ENCODE measurements around the gene CNP.

Gene CNP

DNA sequence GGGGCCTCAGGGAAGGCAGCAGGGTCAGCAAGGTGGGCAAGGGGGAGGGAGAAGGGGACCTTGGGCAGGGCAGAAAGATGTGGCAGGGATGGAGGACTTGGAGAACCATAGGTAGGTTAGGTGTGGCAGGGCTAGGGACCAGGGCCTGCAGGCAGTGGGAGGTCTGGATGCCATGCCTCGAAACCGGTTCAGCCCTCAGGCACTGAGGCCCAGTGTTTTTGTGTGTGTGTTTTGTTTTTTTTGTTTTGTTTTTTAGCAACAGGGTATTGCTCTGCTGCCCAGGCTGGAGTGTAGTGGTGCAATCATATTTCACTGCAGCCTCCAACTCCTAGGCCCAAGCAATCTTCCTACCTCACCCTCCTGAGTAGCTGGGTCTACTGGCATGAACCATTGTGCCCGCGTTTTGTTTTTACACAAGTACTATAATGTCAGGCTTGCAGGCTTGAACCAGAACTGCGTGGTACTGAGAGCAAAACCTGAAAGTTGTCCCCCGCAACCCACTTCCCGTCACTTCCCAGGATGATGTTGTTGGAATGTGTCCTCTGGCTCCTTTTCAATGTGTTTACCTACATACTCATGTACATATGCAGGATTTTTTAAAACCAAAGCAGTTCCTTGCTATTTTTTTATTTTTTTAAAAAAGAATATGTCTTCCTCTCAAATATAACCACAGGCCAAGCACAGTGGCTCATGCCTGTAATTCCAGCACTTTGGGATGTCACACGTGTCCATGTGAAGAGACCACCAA is 23.8 kb upstream of the CNP start:
- DNase-seq: no peak

DNA sequence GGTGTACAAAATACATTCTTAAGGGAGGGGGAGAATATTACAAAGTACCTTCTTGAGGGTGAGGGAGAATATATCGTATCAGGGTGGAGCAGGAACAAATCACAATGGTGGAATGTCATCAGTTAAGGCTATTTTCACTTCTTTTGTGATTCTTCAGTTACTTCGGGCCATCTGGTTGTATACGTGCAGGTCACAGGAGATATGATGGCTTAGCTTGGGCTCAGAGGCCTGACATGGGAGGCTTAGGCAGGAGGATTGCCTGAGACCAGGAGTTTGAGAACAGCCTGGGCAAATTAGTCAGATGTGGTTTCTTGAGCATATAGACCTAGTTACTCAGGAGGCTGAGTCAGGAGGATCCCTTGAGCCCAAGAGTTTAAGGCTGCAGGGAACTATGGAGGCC is 23.1 kb upstream of the CNP start:
- no peak for DNase-seq

DNA sequence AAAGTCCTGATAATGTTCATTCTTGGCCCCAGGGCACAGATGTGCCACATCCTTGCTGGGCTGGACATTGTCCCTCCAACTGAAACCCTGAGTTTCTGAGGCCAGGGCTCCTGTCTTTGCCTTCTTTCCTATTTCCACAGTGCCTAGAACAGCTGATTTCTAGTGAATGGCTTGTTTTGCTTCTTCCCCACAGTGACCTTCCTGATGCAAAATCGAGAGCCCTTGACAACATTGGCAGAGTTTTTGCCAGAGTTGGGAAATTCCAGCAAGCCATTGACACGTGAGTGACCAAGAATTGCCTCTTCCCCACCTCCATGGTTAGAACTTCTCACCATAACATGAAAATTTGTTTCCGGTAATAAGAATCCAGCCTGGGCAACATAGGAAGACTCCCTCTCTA is 21.7 kb upstream of the CNP start:
- DNase-seq: no peak

DNA sequence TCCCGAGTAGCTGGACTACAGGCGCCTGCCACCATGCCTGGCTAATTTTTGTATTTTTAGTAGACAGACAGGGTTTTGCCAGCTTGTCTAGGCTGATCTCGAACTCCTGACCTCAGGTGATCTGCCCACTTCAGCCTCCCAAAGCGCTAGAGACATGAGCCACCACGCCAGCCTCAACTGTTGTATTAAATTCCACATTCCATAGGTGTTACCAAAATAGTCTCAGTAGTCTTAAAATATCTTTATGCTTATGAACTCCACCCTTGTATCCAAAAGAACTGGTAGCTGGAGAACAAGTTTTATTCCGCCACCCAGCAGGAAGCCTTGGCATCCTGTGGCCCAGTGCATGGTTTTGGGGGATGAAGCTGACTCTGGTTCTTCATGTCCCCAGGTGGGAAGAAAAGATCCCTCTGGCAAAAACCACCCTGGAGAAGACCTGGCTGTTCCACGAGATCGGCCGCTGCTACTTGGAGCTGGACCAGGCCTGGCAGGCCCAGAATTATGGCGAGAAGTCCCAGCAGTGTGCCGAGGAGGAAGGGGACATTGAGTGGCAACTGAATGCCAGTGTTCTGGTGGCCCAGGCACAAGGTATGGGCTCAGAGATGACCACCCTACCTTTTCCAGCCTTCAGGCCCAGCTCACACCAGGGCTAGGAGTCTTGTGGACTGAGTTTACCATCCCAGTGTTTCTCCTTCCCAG is 17.7 kb upstream of the CNP start:
- no peak for DNase-seq

DNA sequence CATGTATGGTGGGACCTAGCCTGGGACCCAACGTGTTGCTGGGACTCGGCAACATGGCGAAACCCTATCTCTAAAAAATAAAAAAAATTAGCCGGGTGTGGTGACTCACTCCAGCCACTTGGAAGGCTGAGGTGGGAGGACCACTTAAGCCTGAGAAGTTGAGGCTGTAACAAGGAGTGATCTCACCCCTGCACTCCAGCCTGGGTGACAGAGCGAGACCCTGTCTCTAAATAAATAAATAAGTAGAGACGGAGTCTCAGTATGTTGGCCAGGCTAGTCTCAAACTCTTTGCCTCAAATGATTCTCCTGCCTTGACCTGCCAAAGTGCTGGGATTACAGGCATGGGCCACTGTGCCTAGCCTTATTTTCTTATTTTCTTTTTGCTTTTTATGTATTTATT is 10.1 kb upstream of the CNP start:
- DNase-seq: no peak

DNA sequence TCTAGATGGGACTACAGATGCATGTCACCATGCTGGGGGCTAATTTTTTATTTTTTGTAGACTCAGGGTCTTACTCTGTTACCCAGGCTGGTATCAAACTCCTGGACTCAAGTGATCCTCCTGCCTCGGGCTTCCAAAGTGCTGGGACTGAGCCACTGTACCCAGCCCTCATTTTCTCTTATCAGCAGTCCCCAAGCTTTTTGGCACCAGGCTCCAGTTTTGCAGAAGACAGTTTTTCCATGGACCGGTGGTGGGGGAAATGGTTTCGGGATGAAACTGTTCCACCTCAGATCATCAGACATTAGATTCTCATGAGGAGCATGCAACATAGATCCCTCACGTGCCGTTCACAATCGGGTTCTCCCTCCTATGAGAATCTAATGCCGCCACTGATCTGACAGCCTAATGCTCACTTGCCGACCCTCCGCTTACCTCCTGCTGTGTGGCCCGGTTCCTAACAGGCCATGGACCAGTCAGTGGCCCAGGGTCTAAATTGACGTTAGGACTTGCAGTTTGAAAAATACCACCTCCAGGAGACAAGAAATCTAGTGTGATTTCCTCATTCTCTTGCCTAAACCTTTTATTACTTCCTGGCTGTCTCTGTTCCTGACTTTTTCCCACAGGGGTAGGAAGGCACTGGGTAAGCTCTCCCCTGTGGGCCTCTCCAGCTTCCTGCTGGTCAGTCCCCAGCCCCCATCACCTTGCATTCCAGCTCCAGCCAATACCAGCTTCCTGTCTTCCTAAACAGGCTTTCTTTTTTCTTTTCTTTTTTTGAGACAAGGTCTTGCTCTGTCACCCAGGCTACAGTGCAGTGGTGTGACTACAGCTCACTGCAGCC is 9.3 kb upstream of the CNP start:
- no peak for DNase-seq

DNA sequence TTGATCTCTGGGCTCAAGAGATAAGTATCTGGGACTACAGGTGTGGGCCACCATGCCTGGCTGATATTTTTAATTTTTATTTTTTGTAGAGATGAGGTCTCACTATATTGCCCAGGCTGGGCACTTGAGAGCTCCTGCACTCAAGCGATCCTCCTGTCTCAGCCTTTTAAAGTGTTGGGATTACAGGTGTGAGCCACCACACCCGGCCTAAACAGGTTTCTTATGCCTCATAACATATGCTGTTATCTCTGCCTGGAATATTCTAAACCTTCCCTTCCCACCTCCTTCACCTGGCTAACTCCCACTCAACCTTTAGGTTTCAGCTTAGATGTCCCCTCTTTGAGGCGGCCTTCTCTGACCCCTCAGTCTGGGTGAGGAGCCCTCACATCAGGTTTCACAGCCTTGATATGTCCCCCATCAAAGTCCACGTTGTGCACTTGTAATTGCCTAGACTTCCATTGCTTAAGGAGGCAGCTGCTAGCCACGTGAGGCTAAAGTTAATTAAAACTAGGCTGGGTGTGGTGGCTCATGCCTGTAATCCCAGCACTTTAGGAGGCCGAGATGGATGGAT is 8.6 kb upstream of the CNP start:
- DNase-seq: no peak

DNA sequence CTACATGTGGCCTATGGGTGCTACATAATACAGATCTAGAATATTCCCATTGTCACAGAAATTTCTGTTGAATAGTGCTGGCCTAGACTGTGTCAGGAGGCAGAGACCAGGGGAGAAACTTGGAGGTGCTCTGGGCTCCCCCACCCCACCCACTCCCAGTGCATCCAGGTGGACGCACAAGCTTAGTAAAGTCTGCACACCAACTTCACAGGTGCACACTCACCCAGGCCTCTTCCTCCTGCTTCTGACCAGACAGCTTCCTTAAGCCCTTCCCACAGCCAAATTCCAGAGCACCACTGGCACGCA is 7.6 kb upstream of the CNP start:
- DNase-seq: no peak

DNA sequence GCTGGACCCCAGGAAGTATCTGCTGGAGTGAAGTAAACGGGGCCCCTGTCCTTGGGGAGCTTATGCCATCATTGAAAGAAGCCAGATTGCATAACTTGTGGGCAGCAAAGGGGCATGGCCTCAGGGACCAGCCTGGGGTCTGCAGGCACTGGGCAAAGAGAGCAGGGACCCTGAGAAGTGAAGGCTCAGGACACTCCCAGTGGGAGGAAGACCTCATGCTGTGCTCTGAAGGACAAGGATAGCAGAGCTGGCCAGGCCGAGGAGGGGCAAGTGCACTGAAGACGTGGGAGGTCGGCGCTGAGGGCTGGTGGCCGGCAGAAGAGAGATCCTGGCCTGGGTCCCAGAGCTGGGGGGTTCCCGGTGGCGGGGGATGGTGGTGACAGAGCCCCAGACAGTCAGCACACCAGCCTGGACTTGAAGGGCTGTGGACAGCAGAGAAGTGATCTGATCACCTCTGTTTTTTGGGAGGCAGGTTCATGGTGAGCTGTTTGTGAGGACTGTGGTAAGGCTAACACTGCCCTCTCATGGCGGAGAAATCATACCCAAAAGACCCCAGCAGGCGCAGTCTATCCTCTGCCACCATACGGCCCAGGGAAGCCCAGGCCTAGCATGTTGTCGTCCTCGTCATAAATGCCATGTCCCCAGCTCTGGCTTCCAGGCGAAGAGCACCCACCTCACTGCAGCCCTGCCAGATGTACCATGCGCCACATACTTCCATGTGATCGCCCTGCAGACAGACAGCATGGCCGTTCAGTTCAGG is 7.1 kb upstream of the CNP start:
- no peak for DNase-seq

DNA sequence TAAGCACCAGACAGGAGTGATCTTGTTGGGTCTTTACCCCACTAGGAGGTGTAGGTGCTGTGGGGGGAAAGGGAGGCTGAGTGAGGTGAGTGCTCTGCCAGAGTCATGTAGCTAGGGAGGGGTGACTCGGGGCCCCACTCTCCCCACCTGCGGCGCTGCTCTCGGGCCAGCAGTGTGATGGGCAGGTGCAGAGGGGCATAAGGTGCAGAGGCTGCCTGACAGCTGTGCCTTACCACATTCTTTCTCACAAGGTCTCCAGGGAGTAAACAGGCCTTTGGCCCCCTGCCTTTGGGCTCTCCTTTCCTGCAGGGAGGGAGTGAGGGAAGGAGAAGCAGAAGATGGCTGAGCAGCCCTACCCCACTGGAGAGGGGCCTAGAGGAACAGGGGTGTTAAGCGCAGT is 4.5 kb upstream of the CNP start:
- DNase-seq: no peak

DNA sequence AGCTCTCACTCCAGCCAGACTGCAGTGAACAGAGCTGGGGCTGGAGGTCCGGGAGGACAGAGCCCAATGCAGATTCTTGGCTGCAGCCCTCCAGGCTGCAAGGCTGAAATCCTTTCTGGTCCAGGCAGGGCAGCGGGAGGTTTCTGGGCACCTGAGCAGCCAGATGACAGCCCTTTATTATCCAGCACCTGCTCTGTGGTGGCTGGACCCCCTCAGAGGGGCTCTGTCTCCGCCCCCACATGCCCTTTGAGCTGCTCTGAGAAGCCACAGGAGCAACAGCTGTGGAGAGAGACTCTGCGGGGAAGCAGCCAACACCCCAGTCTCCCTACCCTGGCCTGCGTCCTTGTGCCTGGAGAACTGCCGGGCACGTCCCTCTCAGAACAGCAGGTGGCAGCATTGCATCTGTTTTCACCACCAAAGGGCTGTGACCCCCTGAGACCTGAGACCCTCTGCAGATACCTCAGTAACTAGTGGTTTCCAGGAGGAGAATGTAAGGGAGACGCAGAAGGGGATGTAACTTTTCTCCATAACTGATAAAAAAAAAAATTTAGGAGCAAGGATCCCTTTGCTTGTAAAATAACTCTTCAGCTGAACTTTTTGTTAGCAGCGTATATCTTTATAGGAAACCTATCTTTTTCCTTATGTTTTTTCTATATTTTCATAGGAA is 3.7 kb upstream of the CNP start:
- DNase-seq: no peak

DNA sequence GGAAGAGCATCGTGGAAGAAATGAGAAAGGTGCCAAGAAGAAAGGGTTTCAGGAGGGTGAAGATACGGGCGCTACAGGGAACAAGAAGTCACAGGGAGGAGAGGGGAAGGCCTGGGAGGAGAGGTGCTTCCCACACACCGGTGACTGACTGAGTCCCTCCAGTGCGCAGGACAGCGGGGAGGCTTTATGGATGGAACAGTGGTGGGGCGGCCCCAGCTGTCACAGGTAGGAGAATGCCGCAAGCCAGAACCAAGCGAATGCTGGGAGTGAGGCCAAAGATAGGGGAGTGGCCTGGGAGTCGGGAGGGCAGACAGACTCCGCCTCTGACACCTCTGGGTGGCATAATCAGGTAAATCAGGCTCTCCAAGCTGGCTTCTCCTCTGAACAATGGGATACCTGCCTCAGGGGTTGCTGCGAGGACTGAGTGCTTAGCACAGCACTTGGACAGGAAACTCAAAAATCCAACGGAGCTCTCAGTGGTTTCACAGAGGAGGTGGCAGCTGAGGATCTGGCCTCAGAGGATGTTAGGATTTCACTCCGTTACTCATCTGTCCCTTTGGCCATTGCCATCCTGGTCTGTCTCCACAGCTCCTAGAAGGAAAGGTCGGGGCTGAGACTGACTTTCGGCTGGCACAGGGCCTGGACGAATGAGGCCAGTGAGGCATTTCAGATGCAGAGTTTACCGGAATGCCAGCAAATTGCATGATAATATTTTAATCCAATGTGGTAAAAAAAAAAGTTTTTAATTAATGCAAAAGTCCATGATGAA is 717 bp upstream of the CNP start:
- DNase-seq: no peak

DNA sequence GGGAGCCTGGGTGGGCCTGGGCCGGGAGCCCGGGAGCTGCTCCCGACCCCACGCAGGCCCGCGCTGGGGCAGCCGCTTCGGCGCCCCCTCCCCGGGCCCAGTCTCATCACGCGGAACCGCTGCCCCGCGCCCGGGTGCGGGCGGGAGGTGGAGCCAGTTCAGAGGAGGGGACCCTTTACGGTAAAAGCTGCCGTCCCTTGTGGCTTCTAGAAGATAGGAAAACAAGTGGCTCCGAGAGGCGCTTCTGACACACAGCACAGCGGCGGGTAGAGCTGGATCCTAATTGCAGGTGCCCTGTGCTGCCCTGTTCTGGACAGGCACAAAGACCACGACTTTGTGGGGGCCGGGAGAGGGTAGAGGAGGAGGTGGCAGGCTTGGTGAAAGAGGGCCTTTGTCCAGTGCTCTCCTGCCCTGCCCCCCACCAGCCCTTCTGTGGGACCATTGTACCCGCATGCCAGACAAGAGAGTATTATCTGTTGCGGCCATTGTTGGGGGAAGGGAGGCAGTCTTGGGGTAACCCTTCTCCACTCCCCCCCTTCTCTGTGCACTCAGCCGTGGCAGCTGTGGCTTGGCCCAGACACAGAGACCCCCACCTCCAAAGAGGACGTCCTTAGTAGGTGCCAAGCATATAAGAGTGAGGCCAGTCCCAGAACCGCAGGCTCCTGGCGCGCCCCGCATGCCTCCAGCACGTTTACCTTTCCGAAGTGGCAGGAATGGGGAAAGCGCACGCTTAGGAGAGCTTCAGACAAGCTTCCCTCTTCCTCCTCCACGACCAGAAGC is 736 bp downstream of the CNP start:
- no peak for DNase-seq

DNA sequence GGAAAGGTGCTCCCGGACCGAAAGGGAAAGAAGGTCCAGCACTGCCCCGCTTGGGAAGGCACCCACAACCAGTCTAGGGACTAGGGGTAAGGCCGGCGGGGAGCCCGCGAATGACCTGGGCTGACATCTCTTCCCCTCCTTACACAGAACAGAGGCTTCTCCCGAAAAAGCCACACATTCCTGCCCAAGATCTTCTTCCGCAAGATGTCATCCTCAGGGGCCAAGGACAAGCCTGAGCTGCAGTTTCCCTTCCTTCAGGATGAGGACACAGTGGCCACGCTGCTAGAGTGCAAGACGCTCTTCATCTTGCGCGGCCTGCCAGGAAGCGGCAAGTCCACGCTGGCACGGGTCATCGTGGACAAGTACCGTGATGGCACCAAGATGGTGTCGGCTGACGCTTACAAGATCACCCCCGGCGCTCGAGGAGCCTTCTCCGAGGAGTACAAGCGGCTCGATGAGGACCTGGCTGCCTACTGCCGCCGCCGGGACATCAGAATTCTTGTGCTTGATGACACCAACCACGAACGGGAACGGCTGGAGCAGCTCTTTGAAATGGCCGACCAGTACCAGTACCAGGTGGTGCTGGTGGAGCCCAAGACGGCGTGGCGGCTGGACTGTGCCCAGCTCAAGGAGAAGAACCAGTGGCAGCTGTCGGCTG is 1.5 kb downstream of the CNP start:
- no peak for DNase-seq

DNA sequence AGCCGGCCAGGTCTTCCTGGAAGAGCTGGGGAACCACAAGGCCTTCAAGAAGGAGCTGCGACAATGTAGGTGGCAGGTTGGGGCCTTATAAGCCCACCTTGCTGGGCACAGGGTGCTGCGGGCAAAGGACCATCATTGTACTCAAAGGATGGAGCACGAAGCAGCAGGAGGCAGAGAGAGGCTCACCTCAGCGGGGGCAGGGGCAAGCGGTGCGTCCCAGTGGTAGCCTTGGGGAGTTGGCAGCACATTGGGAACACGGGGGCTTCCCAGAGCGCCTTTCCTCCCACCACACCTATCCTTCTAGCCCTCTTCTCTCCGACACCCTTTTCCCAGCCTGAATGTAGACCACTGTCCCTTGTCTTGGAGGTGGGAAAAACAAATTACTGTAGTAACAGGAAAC is 2.1 kb downstream of the CNP start:
- DNase-seq: no peak

DNA sequence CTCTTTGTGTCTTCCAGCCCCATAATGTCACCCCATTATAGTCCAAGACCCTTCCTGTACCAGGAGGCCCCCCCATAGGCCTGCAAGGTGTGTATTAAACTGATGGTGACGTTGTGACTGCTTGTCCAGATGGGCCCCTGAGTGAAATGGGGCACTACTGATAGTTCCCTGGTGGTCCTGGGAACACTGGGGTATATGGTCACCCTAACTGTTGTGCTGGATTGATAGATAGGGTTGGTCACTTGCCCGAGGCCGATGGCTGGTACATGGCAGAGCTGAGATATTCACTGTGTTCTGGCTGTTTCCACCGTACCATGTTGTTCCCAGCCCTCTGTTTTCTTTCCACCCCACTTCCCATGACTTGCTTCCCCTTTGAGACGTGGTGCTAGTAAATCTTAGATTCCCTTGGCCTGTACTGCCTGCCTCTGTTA is 4.3 kb downstream of the CNP start:
- no peak for DNase-seq

DNA sequence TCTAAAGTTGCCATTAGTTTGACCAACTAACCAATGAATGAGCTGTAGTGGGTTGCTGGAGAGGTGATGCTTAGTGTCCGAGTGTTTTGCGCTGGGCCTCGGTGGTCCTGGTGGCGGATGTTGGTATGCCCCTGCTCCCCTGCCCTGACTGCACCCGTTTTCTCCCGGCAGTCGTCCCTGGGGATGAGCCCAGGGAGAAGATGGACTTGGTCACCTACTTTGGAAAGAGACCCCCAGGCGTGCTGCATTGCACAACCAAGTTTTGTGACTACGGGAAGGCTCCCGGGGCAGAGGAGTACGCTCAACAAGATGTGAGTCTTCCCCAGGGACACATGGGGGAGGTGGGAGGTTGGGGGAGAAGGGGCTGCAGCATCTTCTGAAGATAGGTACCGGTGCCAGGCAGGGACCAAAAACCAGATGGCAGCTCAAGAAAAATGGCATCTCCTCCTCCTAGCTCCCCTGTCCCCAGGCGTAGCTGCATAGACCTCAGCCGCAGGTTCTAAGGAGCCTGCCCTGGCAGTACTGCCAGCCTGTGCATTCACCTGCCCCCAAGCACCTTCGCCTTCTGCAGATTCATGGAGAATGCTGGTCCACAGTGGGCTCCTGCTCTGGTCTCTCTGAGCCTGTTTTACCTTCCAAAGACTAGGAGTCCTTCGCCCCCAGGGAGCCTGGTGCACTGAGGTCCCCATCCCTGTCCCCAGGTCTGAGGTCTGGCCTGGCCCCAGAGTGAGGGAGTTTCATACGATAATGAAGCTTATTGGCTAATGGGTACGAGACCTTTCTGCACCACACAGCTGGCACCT is 5.3 kb downstream of the CNP start:
- DNase-seq: no peak

DNA sequence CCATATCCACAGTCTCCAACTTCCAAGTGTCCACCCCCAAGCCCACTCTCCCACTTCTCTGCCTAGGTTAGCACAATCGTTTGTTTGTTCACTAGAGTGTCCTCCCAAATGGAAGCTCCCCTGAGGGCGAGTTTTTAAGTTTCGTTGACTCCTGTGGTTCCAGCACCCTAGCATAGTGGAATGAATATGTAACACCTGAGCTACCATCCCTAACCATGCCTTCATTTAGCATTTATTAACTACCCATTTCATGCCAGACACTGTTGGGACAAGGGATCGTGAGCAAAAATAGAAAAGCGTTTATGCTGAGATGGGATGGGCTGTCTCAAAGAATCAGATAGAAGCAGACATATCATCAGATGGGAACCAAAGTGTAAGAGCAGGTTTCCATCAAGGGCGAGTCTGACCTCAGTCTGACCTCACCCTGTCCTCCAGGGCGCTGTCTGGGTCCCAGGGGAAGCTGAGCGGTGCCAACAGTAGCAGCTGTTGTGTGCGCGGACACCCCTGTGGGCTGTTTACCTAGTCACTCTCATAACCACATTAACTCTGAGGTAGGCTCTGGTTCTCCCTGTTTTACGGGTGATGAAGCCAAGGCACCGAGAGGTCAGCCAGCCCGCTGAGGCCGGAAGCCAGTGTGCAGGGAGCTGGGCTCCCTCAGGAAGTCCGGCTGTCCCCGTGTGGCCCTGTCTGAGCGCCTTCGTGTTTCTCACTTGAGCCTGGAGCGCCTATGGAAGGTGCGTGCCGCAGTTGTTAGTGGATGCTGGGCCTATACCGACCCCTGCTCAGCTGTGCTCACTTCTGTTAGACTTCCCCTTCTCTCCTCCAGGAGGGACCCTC is 6.2 kb downstream of the CNP start:
- DNase-seq: no peak

Measured in cortex of kidney (tissue), 1 donor.